Loucy (cell line): ENCODE results near the gene VWF.

Source experiments
- H2AFZ ChIP-seq: fragments of 200-600 bp; sonication (generic); 2 replicates; pipeline ENCODE4 v1.6.0; 2016; ENCODE audit warnings: antibody characterized with exemption, mild to moderate bottlenecking, low read length, moderate library complexity
- H3F3A ChIP-seq: fragments of 200-600 bp; 2 replicates; pipeline ENCODE4 v1.6.0; 2016; ENCODE audit warnings: antibody characterized with exemption, low read depth, mild to moderate bottlenecking
- H3K27me3 ChIP-seq: fragments of 200-600 bp; sonication (generic); 2 replicates; pipeline ENCODE4 v1.6.1; 2014; ENCODE audit warnings: low read length, mild to moderate bottlenecking; ENCODE audit not compliant: insufficient read depth, poor library complexity, severe bottlenecking
- H3K36me3 ChIP-seq: fragments of 200-600 bp; sonication (generic); 2 replicates; pipeline ENCODE4 v1.6.1; 2016; ENCODE audit warnings: low read length; ENCODE audit not compliant: insufficient read depth
- H3K4me1 ChIP-seq: fragments of 200-600 bp; sonication (generic); 2 replicates; pipeline ENCODE4 v1.5.1; 2014; ENCODE audit warnings: low read length, mild to moderate bottlenecking; ENCODE audit not compliant: insufficient read depth, poor library complexity, severe bottlenecking
- H3K4me2 ChIP-seq: fragments of 200-600 bp; sonication (generic); 2 replicates; pipeline ENCODE4 v1.6.0; 2014; ENCODE audit warnings: antibody characterized with exemption, low read length, low read depth, mild to moderate bottlenecking; ENCODE audit not compliant: poor library complexity, severe bottlenecking
- H3K4me3 ChIP-seq: fragments of 200-600 bp; sonication (generic); 2 replicates; pipeline ENCODE4 v1.5.1; 2014; ENCODE audit warnings: low read length, mild to moderate bottlenecking, mixed read lengths; ENCODE audit not compliant: poor library complexity, severe bottlenecking
- H3K79me2 ChIP-seq: fragments of 200-600 bp; sonication (generic); 2 replicates; pipeline ENCODE4 v1.6.1; 2014; ENCODE audit warnings: low read length; ENCODE audit not compliant: insufficient read depth
- H3K9ac ChIP-seq: fragments of 200-600 bp; sonication (generic); 2 replicates; pipeline ENCODE4 v1.6.0; 2014; ENCODE audit warnings: mild to moderate bottlenecking, low read depth, low read length, moderate library complexity; ENCODE audit not compliant: poor library complexity, severe bottlenecking
- H3K9me2 ChIP-seq: fragments of 200-600 bp; sonication (generic); replicated peaks from 2 replicates; pipeline ENCODE4 v1.6.1; 2016; ENCODE audit warnings: low read depth, low read length, mixed read lengths
- H3K9me3 ChIP-seq: fragments of 200-600 bp; sonication (generic); 2 replicates; pipeline ENCODE4 v1.6.1; 2014; ENCODE audit warnings: mild to moderate bottlenecking, antibody characterized with exemption, low read length, low read depth; ENCODE audit not compliant: insufficient read depth
- H4K20me1 ChIP-seq: fragments of 200-600 bp; sonication (generic); 2 replicates; pipeline ENCODE4 v1.6.0; 2014; ENCODE audit warnings: antibody characterized with exemption, low read length, mild to moderate bottlenecking; ENCODE audit not compliant: insufficient read depth, poor library complexity, severe bottlenecking
- EZH2phosphoT487 ChIP-seq: fragments of 200-600 bp; IDR thresholded peaks from 2 replicates; pipeline ENCODE4 v1.6.1; 2018; ENCODE audit warnings: antibody characterized with exemption, mild to moderate bottlenecking, moderate library complexity, borderline replicate concordance
- TF ChIP-seq, protein P1 (sequence below): fragments of 200-600 bp; sonication (generic); conservative IDR thresholded peaks from 2 replicates; pipeline ENCODE4 v1.5.1; 2014; ENCODE audit warnings: mild to moderate bottlenecking, antibody characterized with exemption, low read length

VWF gene

DNA sequence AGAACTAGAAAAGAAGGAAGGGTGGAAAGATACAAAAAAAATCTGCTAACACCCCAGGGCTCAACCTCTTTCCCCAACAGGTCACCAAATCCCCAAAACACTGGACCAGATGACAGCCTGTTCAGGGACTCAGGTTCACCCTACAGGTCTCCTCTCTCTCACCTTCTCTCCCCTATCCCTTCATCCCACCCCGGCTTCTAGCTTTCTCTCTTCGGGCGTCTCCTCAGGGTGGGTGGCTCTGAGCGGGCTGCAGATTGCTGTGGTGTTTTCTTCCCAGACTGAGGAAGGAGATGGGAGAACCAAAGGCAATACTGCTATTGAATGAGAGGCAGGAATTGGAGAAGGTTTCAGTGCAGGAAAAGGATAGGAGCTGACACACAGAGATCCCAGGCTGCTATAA, 218.7 kb downstream of the VWF start:
- Histone ChIP-seq H3K4me2 (no peak overlapping the region), H3K9me3 (no peaks in the 10 kb centered on the region), H3K9me2 (no peaks in the 10 kb centered on the region), H3K9ac (no peak overlapping the region), H3K79me2 (no peaks in the 10 kb centered on the region), H3K4me3 (no peak overlapping the region), H3K36me3 (no peaks in the 10 kb centered on the region), H3K4me1 (peaks cover 5% of the 10 kb centered on the region), H2AFZ (no peak overlapping the region), H3F3A (no peaks in the 10 kb centered on the region), H4K20me1 (no peaks in the 10 kb centered on the region), H3K27me3 (no peaks in the 10 kb centered on the region)
- TF ChIP-seq, protein P1, sequence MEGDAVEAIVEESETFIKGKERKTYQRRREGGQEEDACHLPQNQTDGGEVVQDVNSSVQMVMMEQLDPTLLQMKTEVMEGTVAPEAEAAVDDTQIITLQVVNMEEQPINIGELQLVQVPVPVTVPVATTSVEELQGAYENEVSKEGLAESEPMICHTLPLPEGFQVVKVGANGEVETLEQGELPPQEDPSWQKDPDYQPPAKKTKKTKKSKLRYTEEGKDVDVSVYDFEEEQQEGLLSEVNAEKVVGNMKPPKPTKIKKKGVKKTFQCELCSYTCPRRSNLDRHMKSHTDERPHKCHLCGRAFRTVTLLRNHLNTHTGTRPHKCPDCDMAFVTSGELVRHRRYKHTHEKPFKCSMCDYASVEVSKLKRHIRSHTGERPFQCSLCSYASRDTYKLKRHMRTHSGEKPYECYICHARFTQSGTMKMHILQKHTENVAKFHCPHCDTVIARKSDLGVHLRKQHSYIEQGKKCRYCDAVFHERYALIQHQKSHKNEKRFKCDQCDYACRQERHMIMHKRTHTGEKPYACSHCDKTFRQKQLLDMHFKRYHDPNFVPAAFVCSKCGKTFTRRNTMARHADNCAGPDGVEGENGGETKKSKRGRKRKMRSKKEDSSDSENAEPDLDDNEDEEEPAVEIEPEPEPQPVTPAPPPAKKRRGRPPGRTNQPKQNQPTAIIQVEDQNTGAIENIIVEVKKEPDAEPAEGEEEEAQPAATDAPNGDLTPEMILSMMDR = no peak
- no peak for TF ChIP-seq EZH2phosphoT487

DNA sequence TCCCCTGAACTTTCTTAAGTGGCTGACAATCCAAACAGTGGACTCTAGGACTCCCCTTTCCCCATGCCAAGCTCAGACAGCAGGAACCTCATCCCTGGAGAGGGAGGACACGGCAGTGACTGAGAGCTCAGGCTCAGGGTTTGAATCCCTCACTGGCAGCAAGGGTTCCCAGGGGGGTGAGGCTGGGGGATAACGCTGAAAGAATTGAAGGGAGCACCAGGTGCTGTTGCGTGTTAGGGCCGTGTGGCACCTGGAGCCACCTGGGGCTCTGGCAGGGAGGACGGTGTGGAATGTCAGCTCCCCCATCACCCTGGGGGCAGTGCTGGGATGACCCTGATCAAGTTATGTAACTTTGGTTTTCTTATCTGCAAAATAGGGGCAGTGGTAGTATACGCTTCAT, 219.5 kb downstream of the VWF start:
- Histone ChIP-seq H3K4me2 (no peak overlapping the region), H3K9ac (no peak overlapping the region), H3K4me1 (peaks cover 9% of the 10 kb centered on the region), H3K27me3 (no peaks in the 10 kb centered on the region), H2AFZ (no peak overlapping the region), H3K9me3 (no peaks in the 10 kb centered on the region), H3K4me3 (no peak overlapping the region), H4K20me1 (no peaks in the 10 kb centered on the region), H3F3A (no peaks in the 10 kb centered on the region), H3K79me2 (no peaks in the 10 kb centered on the region), H3K36me3 (no peaks in the 10 kb centered on the region), H3K9me2 (no peaks in the 10 kb centered on the region)
- TF ChIP-seq, protein P1 = no peak
- no peak for TF ChIP-seq EZH2phosphoT487

DNA sequence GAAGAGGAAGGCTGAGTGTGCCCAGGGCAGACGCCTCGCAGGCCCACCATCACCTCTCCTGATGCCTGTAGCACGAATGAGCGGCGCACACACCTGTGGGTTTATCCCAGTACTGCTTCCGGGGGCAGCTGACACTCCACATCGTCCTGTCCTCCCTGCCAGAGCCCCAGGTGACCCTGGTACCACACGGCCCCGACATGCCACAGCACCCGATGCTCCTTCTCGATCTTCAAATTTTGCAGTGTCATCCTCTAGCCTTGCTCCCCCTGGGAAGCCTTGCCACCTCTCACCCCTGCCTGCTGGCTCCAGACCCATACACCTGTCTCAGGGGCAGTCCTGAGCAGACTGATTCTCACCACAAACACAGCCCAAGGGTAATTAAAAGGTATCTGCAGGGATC, 220.0 kb downstream of the VWF start:
- Histone ChIP-seq H3K9ac (no peak overlapping the region), H3K36me3 (no peaks in the 10 kb centered on the region), H3K9me2 (no peaks in the 10 kb centered on the region), H3F3A (no peaks in the 10 kb centered on the region), H2AFZ (no peak overlapping the region), H3K4me2 (no peak overlapping the region), H3K4me1 (peaks cover 9% of the 10 kb centered on the region), H3K27me3 (no peaks in the 10 kb centered on the region), H3K4me3 (no peak overlapping the region), H4K20me1 (no peaks in the 10 kb centered on the region), H3K79me2 (no peaks in the 10 kb centered on the region), H3K9me3 (no peaks in the 10 kb centered on the region)
- TF ChIP-seq EZH2phosphoT487 = no peak

DNA sequence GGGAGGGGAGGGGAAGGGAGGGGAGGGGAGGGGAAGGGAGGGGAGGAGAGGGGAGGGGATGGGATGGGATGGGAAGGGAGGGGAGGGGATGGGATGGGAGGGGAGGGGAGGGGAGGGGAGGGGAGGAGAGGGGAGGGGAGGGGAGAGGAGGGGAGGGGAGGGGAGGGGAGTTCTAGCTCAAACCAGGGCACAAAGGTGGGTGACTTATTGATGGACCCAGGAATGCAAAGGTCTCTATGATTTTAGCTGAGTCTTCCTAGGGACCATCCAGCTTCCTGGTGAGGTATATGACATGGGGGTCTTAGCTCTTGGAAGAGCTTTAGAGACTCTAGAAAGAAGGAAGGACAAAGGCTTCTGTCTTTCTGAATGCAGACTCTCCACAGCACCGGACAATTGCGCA, 221.7 kb downstream of the VWF start:
- Histone ChIP-seq H2AFZ (no peak overlapping the region), H3K79me2 (no peaks in the 10 kb centered on the region), H3K9ac (no peak overlapping the region), H3K36me3 (no peaks in the 10 kb centered on the region), H3K27me3 (no peaks in the 10 kb centered on the region), H3K4me1 (peaks cover 9% of the 10 kb centered on the region), H4K20me1 (no peaks in the 10 kb centered on the region), H3K9me3 (no peaks in the 10 kb centered on the region), H3K4me3 (no peak overlapping the region), H3K9me2 (no peaks in the 10 kb centered on the region), H3F3A (no peaks in the 10 kb centered on the region), H3K4me2 (no peak overlapping the region)
- TF ChIP-seq, protein P1 = no peak
- TF ChIP-seq EZH2phosphoT487 = no peak
